AG04450 (cell line): ENCODE measurements around the gene SRSF2. TPM values are rescaled to one million over a fixed set of nuclear protein-coding genes. Genes with fewer than 3 reads are reported as not detected.
A peak's percentile ranks its signal among the peaks of the same experiment; 100 is the strongest.

Experiments
- CTCF ChIA-PET: fragments of 300-600, 350-600 bp; formaldehyde crosslinking; extraction: SDS; loops from one replicate; lab custom pipeline; 2022; ENCODE audit warnings: antibody characterized with exemption, inconsistent platforms; lab: Charles Lee
- POLR2A ChIA-PET: fragments of 350-600 bp; formaldehyde crosslinking; extraction: SDS; loops from one replicate; lab custom pipeline; 2021; ENCODE audit warnings: antibody characterized with exemption, inconsistent platforms; lab: Yijun Ruan, JAX
- DNase-seq: peaks from one replicate; pipeline ENCODE4 v3.0.0-alpha.2; 2011; ENCODE audit warnings: low read depth, low spot score
- H3K27ac ChIP-seq: one replicate; pipeline ENCODE4 v1.5.1; 2012; ENCODE audit warnings: low read depth, low read length, control low read depth
- H3K27me3 ChIP-seq: one replicate; pipeline ENCODE4 v1.6.0; 2012; ENCODE audit warnings: low read length; ENCODE audit not compliant: control insufficient read depth, insufficient read depth
- H3K4me3 ChIP-seq: 2 replicates; pipeline ENCODE4 v1.5.1; 2011; ENCODE audit warnings: mild to moderate bottlenecking, low read depth, low read length, control low read depth
- H3K9me3 ChIP-seq: 2 replicates; pipeline ENCODE4 v1.5.1; 2012; ENCODE audit warnings: low read length; ENCODE audit not compliant: control insufficient read depth, insufficient read depth
- polyA plus RNA-seq: library from polyadenylated mRNA; depleted of rRNA; stranded (reverse); fragments of >200 nt; gene quantifications from 2 replicates; pipeline ENCODE4 v1.2.3, GENCODE V29; 2011
- TF ChIP-seq, protein P1 (sequence below): IDR thresholded peaks from 2 replicates; pipeline ENCODE4 v1.5.1; 2011; ENCODE audit warnings: low read depth, low read length, control low read depth, inconsistent platforms

The SRSF2 gene
- polyA plus RNA-seq, 1 experiment, result 184 TPM

GRCh38 chr17:76696763-76697701, 40.1 kb downstream of the SRSF2 start:
- CTCF ChIA-PET, result interaction anchor here (1.5 to 2.3 kb wide), 2 partner anchors 15 to 174 kb away, joined by 4 to 6 read pairs; no protein-coding TSS in a partner anchor
- Histone ChIP-seq H3K27ac (peak overlapping the region; percentile 21), H3K9me3 (no peaks in the 10 kb centered on the region), H3K27me3 (no peaks in the 10 kb centered on the region), H3K4me3 (no peak overlapping the region)
- no peak for DNase-seq
- TF ChIP-seq, protein P1, sequence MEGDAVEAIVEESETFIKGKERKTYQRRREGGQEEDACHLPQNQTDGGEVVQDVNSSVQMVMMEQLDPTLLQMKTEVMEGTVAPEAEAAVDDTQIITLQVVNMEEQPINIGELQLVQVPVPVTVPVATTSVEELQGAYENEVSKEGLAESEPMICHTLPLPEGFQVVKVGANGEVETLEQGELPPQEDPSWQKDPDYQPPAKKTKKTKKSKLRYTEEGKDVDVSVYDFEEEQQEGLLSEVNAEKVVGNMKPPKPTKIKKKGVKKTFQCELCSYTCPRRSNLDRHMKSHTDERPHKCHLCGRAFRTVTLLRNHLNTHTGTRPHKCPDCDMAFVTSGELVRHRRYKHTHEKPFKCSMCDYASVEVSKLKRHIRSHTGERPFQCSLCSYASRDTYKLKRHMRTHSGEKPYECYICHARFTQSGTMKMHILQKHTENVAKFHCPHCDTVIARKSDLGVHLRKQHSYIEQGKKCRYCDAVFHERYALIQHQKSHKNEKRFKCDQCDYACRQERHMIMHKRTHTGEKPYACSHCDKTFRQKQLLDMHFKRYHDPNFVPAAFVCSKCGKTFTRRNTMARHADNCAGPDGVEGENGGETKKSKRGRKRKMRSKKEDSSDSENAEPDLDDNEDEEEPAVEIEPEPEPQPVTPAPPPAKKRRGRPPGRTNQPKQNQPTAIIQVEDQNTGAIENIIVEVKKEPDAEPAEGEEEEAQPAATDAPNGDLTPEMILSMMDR, result no peak
- POLR2A ChIA-PET, result interaction anchor here (0.6 to 1.4 kb wide), 3 partner anchors 13 to 107 kb away, joined by 4 to 9 read pairs (median 4); no protein-coding TSS in a partner anchor

DNA sequence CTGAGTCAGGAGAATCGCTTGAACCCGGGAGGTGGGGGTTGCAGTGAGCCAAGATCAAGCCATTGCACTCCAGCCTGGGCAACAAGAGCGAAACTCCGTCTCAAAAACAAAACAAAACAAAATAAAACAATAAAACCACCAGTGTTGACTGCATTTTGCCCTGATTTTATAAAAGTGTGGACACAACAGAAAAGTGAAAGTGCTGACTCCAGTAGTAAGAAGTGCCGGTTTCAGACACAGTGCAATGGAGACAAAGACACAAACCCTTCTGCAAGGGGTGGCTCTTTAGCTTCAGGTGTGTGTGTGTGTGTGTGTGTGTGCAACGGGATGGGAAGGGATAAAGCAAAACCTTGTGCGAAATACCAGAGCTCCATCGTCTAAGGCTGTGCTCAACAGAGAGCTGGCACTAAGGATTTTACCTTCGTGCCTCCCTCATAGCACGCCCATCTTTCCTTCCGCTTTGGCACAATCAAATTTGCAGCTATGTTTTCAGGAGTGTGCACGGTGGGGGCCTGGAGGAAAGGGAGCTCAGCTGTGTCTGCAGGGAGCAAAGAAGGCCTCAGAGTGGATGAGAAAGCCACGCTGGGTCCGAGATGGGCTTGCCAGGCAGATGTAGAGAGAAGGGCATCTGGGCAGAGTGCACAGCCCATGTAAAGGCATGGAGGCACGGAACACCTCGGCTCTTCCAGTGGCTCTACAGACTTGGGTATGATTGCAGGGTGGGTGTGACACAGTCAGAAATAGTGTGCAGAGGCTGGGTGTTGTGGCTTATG, 41.9 kb downstream of the SRSF2 start:
- POLR2A ChIA-PET, result interaction anchor here (0.7 kb wide), 1 partner anchor 10 kb away, joined by 3 read pairs; no protein-coding TSS in a partner anchor
- Histone ChIP-seq H3K4me3 (no peak overlapping the region), H3K27me3 (no peaks in the 10 kb centered on the region), H3K9me3 (no peaks in the 10 kb centered on the region), H3K27ac (no peak overlapping the region)
- DNase-seq, result no peak
- TF ChIP-seq, protein P1, result no peak
- CTCF ChIA-PET, result interaction anchor here (0.6 kb wide), 1 partner anchor 868 kb away, joined by 3 read pairs; no protein-coding TSS in a partner anchor

DNA sequence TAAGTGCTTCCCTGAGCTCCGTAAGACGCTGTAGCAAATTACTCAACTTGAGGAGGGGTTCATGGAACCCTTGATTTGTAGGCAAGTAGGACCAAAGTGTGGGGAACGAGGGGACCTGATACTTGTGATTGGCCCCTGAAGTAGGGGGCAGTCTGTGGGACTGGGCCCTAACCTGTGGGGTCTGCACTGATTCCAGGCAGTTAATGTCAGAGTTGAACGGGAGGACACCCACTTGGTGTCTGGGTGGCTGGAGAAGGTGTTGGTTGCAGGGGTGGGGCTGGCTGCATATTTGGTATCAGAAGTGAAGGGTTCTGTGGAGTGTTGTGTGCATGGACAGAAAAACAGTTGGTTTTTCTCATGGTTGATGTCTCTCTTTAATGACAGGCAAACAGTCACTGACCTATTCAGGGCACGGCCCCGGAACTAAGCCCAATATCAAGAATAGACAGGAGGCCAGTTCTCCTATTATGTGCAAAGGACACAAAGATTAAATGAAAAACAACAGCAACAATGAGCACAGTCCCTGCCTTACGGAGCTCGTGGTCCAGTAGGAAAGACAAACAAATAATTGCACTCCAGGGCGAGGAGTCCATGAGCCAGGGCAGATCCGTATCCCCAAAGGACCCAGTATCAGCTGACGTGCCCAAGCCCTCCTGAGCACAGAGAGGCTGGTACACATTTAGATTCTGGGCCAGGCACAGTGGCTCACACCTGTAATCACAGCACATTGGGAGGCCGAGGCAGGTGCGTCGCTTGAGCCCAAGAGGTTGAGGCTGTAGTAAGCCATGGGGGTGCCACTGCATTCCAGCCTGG, 45.5 kb downstream of the SRSF2 start:
- Histone ChIP-seq H3K27ac (no peak overlapping the region), H3K9me3 (no peaks in the 10 kb centered on the region), H3K4me3 (no peak overlapping the region), H3K27me3 (no peaks in the 10 kb centered on the region)
- TF ChIP-seq, protein P1, result no peak
- POLR2A ChIA-PET, result no interaction called here
- DNase-seq, result no peak
- CTCF ChIA-PET, result interaction anchor here (0.6 to 2.7 kb wide), 4 partner anchors 10 to 70 kb away, joined by 3 to 7 read pairs (median 6); no protein-coding TSS in a partner anchor

DNA sequence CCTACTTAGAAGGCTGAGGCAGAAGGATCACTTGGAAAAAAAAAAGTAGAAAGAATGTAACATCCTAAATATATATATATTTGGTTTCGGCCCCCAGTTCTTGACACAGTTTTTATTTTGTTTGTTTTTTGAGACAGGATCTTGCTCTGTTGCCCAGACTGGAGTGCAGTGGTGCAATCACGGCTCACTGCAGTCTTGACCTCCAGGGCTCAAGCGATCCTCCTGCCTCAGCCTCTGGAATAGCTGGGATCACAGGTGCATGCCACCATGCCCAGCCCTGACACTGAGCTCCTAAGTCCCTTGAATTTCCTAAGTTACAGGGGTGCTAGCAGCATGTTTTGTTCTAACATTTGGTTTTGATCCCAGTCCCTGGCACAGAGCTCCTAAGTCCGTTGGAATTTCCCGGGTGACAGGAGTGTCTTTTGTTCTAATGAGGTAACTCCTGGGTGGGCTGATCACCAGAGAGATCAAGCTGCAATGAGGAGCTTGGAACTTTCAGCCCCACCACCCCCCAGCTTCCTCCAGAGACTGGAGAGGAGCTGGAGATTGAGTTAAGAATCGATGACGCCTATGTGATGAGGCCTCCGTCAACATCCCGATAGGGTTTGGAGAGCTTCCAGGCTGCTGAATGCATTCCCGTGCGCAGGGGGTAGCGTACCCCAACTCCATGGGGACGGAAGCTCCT, 46.4 kb downstream of the SRSF2 start:
- CTCF ChIA-PET, result interaction anchor here (0.6 to 2.7 kb wide), 5 partner anchors 9 to 69 kb away, joined by 3 to 7 read pairs (median 5); no protein-coding TSS in a partner anchor
- Histone ChIP-seq H3K9me3 (no peaks in the 10 kb centered on the region), H3K4me3 (no peak overlapping the region), H3K27ac (no peak overlapping the region), H3K27me3 (no peaks in the 10 kb centered on the region)
- DNase-seq, result no peak
- POLR2A ChIA-PET, result no interaction called here
- TF ChIP-seq, protein P1, result no peak
